HG02642 (cell line): ENCODE measurements around the gene CHADL.

ENCODE experiments used
- ATAC-seq: cut with Tn5 transposase; IDR thresholded peaks from one replicate; pipeline ENCODE4 v1.9.1; 2021; ENCODE audit warnings: mild to moderate bottlenecking; ENCODE audit not compliant: unreplicated experiment, poor library complexity

CHADL gene

GRCh38 chr22:41234815-41235695 lies 5.7 kb downstream of the CHADL start:
- ATAC-seq = no peak

- no peak for ATAC-seq
Measured at GRCh38 chr22:41231369-41231768, 9.4 kb downstream of the CHADL start.

GRCh38 chr22:41230401-41230785 lies 10.3 kb downstream of the CHADL start:
- no peak for ATAC-seq

DNA sequence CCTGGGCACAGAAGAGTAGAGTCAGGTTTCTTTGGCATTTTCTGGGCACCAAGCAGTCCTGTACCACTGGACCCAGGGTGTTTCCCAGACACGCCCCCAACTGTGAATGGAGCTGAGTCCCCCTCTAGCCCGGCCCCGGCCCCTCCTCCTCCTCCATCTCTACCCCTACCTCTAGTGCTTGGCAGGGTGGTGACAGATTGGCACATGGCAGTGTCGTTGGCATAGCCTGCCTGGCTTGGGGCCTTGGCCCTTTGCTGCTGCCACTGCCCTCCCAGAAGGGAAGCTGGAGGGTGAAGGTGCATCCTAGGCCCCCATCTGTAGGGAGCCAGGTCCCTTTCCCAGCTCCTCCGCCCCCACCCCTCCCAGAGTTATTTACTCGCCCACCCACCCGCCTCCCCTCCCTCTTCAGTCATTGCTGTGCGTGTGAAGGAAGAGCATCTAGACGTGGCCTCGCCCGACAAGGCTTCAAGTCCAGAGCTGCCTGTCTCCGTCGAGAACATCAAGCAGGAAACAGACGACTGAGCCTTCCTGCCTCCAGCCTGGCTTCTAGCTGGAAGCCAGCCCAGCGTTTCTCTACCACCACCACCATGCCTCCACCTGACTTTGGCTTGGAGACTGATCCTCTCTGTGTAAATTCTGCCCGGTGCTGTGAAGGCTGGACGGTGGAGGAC lies 10.9 kb downstream of the CHADL start:
- no peak for ATAC-seq

DNA sequence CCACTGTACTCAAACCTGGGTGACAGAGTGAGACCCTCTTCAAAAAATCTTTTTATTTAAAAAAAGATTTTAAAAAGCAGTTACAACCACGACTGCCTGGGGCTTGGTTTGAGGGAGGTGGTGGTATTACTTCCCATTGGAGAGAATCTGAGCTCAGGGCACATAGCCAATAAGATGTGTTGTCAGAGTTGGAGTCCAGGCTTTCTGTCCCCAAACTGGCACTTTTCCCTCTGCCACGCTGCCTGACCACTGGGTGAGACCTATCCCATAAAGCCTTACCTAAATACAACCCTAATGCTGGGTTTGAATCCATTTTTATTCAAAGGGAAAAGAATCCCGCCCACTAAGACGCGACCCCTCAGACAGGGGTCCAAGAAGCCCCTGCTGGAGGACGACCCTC lies 11.5 kb downstream of the CHADL start:
- no peak for ATAC-seq

- no peak for ATAC-seq
Measured at GRCh38 chr22:41226723-41227655, 13.7 kb downstream of the CHADL start.

DNA sequence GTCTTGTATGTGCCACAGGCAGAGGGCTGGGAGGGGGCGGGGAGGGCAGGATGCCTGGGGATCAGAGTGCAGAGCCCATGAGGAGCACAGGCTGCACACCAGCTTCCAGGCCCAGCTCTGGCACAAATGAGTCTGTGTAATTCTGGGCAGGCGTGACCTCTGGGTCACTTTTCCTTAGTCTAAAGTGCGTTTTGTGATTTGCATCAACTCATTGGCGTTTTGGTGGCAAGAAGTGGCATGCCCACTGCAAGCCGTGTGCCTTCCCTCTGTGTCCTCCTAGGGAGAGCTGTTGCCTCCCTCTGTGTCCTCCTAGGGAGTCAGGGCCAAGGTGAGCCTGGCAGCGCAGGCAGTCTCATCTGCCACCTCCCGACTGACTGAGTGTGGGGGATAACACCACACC lies 17.2 kb downstream of the CHADL start:
- ATAC-seq = no peak

- ATAC-seq = no peak
Measured at GRCh38 chr22:41222846-41223507, 17.8 kb downstream of the CHADL start.

DNA sequence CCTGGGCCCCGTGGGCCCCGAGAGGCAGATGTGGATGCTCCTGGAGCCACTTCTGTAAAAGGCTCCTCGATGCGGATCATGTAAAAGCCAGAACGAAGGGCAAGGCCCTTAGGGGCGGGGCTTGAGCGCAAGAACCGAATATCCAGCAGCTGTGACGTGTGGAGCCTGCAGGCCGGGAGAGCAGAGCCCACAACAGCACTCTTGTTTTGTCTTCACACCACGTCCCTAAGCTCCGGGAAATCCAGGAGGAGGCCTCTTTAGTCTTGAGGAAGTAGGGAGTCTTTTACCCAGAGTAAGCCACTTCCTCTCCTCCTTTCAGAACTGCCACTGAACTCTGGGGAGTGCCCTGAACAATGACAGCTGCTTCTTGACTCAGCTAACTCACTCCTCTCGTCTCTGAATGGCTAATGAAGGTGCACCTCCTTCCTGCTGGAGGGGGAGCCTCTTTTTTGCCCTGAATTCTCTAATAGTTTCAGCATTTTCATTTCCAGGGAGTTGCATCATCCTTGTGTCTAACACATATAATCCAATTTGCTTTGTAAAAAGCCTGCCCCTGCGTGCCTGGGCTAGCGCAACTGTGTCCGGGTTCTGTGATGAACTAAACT lies 23.1 kb downstream of the CHADL start:
- no peak for ATAC-seq

GRCh38 chr22:41216984-41217383 lies 23.7 kb downstream of the CHADL start:
- ATAC-seq = no peak

DNA sequence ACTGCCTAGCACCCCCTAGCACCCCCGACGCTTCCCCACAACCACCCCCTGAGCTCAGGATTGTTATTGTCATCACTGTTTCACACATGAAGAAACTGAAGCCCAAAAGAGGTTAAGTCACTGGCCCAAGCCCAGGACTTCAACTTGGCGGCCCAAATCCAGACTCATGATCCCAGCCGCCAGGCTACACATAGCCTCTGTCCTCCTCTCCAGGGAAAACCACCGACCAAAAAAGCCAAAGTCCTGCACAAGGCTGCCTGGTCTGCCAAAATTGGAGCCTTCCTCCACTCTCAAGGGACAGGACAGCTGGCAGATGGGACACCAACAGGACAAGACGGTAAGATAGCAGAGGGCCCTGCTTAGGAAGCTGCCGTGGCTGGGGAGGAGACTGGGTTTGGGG lies 24.8 kb downstream of the CHADL start:
- no peak for ATAC-seq

- no peak for ATAC-seq
Measured at GRCh38 chr22:41215409-41215808, 25.3 kb downstream of the CHADL start.

DNA sequence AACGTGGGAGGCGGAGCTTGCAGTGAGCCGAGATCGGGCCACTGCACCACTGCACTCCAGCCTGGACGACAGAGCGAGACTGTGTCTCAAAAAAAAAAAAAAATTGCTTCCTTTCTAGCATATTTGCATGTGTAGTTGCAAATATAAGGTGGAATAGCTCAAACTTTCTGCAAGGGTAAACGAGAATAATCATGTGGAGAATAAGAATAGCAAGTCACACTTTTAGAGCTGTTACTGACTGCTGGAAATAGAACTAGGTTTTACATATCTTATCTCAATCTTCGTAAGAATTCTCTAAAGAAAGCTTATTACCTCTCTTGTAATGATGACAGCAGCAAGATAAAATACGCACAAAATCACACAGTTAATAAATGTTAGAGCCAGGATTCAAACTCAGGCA lies 34.0 kb downstream of the CHADL start:
- ATAC-seq = no peak

DNA sequence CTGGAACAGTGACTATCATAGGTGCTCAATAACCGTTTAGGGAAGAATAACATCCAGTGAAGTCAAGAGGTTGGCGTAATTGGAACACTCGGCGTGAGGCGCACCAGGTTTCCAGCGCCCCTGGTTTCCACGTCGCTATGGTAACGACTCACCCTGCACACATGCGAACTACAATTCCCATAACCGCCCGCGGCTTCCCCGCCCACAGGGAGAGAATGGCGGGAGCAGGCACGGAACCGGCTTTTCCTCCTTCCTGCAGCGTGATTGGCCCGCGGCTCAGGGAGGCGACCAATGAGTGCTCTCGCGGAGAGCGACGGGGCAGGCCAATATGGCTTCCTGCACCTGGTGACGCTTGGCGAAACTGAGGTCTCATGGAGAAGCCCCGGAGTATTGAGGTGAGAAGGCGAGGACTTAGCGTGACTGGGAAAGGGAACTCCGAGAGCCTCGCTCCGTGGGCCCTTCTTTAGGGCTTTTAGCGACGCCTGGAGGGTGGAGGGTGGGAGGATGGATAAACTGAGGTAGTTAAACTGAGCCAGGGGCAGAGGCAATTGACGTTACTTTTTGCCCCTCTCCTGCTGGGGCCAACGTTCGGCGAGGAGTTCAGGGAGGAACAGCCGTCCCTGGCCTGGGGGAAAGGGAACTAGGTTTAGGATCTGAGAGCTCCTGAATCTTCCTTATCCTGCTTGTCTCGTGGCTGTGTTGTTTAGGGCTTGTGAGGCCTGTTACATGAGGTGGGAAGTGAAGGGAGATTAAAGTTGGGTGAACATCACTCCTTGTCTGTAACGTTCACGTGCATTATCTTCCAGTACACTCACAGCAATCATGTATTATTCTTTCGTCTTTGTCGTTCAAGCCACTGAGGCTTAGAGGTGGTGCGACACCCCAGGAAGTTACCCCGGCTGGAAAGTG lies 35.5 kb downstream of the CHADL start, which contains the start of gene L3MBTL2:
Gene L3MBTL2, plus strand, starts transcription at position 321 of the 909 bp plus-strand sequence. Its CDS starts 51 bp downstream, at position 372.
- ATAC-seq = peak; percentile 96

DNA sequence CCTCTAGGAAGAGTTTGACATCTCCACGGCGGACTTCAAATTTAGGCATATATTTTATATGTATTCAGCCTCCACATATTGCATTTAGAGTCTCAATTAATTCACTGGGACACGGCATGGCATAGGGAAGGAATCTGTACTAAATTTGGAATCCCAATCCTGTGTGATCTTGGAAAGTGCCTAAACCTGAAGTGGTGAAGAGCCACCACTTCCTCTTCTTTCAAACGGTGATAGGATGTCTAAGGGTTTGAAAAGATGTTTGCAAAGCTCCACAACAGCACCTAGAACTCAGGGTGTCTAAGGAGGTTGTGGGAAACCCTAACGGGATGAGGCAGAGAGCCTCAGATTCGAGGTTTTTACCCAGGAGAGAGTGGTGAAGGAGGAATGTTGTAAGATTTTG lies 36.7 kb downstream of the CHADL start:
- ATAC-seq = no peak

- no peak for ATAC-seq
Measured at GRCh38 chr22:41203118-41203517, 37.6 kb downstream of the CHADL start.

DNA sequence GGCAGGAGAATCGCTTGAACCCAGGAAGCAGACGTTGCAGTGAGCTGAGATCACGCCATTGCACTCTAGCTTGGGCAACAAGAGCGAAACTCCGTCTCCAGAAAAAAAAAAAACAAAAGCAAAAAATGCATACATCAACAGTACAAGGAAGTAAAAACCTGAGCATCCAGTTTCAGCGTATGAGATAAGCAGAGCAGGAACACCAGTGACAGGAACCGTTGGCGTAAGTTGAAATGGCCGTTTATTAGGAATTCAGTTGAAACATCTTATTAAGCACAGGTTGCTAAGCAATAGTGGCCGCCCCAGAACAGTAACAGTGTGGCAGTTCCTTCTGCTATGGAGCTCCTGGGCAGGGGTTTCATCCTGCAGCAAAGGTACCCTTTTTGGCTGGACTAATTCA lies 39.6 kb downstream of the CHADL start:
- no peak for ATAC-seq

DNA sequence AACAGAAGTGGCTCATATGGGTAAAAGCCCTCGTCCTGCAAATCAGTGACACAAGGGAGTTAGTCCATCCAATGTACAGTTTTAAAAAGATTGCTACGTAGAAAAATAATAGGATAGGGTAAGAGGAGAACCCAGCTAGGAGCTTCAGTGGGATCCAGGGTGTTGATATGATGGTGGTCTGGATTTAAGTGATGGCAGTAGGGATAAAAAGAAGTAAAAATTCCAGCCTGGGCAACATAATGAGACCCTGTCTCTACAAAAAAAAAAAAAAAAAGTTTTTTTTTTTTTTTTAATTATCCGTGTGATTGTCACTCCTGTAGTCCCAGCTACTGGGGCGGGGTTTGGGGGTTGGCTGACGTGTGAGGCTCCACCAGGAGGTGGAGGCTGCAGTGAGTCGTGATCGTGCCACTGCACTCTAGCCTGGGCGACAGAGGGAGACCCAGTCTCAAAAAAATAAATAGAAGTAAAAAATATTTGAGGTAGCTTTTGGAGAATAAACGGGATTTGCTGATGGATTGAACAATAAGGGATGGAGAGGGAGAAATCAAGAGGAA lies 42.6 kb downstream of the CHADL start:
- ATAC-seq = no peak
